Measurements from ENCODE around the gene CDH22.

The CDH22 gene

DNA sequence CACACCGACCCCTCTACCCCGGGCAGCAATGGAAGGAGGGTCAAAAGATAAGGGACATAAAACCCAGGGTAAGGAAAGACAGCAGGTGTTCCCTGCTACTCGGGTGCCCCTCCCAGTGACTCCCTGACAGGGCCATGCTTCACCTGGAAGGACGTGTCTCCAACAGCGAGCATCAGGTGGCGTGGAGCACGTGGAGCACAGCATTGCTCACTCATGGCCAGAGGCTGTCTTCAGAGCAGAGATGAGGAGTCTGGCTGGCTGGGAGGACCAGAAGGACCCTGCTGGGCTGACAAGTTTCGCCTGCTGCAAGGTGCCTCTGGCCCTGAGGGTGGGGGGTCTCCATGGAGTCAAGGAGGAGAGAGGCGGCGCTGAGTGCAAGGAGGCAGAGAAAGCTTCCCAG is 15.3 kb upstream of the CDH22 start:
- DNase-seq (ENCODE audit: low read depth) = no peak

DNA sequence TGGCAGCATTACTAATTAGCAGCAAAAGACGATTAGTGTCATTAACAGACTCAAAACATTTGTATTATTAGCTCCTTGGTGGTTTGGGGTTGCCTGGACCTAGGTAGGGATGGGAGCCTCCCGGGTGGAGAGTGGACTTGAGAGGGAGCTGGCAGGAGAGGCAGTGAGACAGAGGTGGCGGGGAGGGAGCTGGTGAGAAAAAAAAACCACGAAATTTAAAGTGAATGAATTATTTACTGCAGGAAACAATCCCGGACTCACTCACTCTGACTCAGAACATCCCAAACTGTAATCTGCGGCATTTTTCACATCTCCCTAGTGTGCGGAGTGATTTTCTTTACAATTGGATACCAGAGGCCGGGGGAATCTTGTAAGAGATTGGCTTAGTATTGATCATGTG is 14.3 kb upstream of the CDH22 start:
- no peak for DNase-seq (ENCODE audit: low read depth)

DNA sequence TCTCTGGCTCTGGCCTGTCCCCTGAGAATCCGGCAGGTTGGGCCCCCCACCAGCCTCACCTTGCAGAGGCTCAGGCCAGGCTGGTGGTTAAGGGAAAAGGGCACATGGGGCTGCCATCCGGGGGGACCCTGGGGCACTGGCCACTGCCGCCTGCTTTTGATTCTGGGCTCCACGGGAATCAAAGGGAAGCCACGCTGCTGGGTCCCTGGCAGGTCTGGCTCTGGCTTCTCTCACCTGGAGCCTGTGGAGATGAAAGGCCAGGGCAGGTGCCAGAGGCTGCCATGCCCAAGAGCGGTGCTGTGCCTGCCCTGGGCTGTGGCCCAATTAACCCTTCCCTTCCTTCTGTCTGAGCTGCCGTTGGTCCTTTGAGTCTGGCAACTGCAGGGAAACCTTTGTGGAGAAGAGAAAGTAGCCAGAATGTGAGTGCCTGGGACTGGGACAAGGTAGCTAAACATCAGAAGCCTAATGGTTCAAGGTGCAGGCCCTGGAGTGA is 9.4 kb upstream of the CDH22 start:
- no peak for DNase-seq (ENCODE audit: low read depth)

DNA sequence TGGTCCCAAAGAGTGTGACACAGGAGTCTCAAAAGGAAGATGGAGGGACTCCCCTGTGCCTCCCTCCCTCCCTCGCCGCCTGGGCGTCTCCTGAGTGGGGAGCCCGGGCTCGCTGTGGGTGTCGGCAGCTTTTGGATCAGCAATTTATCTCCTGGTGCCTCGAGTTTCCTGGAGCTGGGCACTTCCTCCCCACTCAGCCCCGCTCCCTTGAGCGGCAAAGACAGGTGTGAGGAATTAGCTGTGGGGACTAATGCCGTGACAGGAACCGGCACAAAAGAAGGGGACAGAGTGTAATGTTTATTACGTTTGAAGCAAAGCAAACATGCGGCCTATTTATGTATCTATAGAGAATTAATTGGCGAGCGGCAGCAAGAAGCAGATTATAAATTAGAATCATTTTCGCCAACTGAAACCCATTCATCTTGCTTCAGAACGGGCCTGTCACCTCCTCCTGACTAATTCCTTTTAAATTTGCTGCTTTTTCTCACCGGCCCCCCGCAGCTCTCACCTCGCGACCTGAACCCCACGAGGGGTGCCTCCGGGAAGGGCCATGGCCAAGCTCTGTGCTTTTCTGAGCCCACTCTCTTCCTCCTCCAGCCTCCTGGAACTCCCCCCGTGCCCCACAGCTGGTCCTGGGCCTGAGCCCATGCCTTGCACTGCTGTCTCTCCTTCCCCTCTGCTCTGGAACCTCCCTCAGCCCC is 8.8 kb upstream of the CDH22 start:
- DNase-seq (ENCODE audit: low read depth) = no peak

DNA sequence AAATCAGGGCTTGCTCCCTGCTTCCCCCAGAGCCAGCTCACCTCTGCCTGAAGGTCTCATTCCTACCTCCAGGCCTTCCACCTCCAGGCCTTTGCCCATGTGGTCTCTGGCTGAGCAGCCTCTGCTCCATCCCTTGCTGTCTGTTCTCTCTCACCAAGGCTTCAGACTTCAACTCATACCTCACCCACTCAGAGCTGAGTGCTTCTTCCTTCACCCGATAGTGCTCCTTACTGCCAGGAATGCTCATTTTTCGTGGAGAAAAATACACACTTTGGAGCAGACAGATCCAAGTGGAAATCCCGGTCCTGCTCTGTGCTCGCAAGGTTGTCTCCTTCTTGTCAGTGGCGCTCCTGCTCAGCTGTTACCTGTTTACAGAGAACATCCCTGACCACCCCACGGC is 7.0 kb upstream of the CDH22 start:
- no peak for DNase-seq (ENCODE audit: low read depth)

DNA sequence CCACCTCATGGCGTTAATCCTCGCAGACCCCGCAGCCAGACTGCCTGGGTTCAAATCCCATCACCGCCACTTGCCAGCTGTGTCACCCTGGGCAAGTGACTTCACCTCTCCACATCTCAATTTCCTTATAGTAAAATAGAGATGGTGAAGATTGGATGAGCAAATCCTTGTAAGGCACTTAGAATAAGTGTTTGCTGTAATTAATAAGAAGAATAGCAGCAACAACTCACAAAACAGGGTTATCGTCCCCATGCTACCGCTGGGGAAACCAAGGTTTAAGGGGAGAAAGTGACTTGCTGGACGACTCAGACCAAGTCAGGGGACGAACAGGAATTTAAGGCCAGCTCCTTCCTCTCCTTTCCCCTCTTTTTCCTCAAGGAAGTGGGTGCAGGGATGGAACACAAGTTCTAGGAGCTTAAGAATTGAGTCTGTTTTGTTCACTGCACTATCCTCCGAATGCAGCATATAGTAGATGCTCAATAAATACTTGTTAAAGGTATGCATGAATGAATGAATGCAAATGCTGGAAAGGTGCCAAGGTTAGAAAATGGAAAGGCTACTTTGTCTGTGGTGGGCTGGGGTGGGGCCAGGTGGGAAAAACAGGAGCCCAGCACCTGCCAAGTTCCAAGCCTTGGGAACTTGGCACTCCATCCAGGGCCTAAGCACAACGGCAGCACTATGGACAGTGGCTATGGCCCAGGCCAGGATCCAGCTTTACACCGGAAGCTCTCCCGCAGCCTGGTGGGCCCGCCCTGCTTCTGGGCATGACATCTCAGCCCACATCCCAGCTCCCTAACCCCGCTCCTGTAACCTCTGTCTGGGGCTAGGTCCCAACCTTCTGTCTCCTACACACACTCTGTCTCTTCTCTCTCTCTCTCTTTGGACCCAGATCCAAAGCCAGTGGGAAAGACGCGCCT is 4.9 kb upstream of the CDH22 start:
- no peak for DNase-seq (ENCODE audit: low read depth)

DNA sequence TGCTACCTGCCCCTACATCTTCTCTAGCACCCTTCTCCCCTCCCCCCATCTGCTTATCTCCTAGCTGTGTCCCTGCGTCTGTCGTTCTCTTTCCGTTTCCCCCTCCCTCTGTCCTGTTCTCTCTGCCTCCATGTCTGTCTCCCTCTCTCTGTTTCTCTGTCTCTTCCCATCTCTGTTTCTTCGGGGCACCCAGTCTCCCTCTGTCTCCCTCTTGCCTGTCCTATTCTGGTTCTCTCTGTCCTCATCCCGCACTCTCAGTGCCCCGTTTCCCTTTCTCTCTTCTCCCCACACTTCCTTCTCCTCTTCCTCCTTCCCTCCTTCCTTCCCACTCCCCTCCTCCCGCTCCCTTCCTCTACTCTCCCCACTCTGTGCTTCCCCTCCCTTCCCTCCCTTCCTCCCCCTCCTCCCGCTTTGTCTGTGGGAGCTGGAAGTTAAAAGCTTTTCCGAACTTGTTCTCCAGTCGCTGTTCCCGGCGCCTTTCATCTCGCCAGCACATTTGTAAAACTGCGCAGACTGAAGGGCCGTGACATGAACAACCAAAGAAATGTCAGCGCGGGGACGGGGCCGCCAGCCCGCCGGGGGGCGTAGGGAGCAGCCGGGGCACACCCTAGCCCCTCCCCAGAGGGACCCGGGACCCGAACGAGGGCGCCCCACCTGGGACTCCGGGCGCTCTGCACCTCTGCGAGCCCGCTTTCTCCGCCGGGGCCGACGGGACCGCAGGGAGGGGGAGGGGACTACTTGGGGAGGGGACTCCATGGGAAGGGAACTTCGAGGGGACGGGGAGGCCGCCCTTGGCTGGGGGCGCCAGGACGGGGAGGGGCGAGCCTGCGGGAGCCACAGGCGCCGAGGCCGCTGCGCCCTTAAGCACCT is 4.0 kb upstream of the CDH22 start:
- DNase-seq (ENCODE audit: low read depth) = no peak

DNA sequence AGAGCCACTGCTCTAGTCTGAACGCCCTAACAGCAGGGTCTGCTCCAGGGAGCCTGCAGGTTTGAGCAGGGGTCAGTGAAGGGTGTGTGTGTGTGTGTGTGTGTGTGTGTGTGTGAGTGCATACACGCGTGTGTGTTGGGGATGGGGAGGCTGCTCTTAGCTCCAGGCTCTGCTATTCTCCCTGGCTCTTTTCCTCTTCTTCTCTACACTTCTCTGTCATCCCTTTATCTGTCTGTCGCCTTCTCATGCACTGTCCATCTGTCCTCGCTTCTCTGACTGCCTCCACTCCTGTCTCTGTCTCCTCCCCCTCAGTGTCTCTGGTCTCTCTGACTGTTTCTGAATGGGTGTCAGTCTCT is 3.4 kb upstream of the CDH22 start:
- DNase-seq (ENCODE audit: low read depth) = no peak

DNA sequence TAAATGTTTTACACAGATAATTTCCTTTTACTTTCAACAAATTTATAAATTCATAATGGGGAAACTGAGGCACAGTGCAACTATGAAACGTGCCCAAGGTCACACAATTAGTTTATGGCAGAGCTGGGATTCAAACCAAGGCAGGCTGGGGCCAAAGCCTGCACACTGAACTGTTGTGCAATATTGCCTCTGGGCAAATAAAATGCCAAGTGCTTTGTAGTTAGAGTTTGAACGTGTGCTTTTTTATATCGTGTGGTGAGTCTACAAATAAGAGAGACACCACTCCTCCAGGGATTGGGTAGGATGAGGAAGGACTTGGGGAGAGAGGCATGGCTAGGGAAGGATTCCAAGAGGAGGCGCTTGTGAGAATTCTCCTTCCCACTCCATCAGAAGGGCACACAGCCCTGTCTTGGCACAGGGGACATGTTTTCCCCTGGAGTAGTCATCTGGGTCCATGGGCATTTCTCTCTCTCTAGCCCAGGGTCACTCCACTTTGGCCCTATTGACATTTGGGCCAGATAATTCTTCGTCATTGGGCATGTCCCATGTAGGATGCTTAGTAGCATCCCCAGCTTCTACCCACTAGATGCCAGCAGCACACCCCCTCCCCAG is 2.8 kb upstream of the CDH22 start:
- DNase-seq (ENCODE audit: low read depth) = no peak

DNA sequence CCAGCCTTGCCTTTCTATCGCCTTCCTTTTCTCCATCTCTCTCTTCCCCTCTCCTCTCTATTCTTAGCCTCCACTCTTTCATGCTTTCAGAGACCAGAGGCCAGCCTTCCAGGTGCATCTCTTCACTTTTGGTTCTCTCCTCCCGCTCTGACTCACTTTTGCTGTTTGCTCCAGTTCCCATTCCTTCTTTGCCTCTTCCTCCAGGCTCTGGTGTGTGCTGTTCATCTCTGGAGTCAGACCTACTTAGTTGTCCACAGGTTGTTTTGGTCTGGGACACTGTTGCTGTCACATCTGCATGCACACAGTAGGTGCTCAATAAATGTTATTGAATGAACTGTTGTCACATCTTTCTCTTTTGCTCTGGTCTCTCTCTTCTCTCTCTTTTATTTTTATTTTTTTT is 1.6 kb upstream of the CDH22 start:
- DNase-seq (ENCODE audit: low read depth) = no peak

DNA sequence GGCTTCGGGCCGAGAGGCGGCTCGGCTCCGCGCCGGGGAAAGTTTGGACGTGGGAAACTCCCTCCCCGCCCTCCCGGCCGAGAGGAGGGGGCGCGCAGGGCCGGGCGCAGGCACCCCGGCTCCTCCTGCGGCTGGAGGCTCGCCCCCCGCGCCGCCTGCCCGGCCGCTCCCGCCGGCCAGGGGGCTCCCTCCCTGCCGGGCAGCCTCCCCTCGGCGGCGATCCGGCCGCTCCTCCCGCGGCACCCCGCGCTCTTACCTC is 370 bp downstream of the CDH22 start:
- DNase-seq (ENCODE audit: low read depth) = no peak

DNA sequence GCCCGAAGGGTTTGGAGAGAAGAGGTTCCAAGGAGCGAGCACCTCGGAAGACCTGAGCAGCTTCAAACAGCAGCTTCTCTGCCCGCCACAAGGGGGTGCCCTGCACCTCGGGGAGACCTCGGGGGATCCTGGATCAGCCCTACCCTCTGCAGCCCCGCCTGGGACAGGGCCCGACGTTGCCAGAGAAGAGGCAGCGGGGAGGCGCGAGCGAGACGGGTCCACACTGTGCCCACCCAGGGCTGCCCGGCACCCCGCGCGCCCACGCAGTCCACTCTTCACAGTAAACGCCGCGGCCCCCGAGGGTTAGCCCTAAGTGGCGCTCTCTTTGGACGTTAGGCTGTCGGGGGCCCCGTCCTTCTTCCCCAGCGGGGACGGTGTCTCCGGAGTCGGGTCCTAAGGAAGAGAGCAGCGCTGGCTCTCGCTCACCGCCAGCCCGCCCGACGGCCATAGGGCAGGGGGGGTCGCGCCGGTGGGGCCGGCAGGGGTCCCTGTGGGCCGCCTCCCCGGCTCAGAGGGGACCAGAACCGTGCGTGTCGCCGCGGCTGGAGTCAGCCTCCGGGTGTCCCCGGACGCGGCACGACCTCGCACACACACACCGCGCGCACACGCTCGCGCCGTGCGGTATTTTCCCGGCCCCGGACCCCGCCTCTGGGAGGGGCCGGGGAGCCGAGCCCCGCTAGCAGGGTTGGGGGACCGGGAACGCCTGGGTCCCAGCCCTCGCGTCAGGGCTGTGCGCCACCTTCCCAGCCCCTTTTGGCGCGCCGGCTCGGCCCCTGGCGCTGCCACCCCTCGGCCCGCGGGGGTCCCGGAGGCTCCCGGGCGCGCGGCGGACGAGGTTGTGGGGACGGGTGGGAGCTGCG is 929 bp downstream of the CDH22 start:
- DNase-seq (ENCODE audit: low read depth) = no peak

DNA sequence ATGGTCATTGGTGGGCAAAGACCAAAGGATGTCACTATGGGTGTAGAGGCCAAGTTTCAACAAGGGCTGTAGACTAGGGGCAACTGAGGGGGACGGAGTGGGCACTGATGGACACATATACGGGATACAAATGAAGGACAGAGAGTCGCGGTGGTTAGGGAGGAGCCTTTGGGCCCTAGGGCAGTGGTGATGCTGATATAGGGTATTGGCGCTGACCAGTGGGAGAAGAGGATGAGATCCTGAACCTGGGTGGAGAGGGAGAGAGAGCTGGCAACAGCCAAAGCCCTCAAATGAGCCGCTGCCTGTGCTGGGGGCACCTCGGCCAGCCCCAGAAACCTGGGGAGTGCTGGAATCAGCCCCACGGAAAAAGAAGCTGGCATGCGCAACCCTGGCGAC is 1.6 kb downstream of the CDH22 start:
- no peak for DNase-seq (ENCODE audit: low read depth)

DNA sequence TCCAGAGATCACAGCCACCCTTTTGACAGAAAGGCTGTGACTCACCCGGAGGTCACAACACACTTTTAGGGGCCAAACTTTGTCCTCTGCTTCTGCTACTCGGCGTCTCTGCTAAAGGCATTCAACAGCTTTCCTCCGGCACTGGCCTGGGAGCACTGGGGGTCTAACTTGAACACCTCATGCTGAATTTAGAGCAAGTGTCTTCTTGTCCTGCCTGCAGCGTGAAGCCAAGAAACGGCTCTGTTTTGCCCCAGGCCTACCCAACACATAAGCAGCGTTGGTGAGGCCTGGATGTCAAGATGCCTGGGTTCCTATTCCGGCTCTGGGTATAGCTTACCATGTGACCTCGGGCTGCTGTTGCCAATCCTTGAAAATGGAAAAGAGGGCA is 2.3 kb downstream of the CDH22 start:
- no peak for DNase-seq (ENCODE audit: low read depth)

DNA sequence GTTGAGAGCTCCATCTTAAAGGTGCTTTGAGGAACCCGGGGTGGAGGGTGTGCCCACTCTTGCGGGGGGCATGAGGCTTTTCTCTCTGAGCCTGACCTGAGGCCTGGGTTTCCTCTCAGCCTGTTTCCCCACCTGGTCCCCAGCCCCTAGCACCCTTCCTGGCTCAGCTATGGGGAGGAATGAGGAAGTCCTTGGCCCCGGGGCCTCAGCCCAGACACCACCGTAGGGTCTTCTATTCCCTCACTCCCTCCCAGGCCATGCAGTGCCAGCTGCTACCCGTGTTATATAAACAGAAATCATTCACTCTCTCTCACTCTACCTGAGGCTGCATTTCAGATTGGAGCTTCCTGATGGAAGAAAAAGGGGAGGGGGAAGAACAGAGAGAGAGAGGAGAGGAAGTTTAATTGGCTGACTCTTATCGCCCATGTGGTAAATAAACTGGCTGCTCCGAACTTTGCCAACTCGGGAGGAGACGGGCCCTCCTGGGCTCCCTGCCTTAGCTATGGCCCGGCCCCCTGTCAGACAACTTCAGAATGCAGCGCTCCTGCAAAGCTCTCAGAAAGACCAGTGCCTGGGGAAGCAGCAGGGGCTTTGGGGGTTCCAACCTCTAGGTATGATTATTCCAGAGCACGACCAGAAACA is 2.8 kb downstream of the CDH22 start:
- DNase-seq (ENCODE audit: low read depth) = no peak

DNA sequence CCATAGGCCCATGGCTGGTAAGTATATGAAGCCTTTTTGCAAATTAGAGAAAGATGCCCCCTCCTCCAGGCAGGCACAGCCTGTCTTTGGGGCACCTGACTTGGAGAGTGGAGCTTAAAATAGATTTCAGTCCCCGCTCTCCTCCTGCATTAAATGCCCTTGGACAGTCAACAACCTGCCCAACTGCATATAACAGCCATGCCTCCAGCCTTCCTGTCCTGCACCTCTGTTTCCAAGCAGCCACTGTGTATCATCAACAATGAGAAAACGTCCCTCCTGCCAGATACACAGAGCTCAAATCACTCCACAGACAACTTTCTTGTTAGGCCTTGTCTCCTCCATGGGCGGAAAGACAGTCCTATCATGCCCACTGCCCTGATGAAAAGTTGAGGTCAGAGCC is 3.4 kb downstream of the CDH22 start:
- no peak for DNase-seq (ENCODE audit: low read depth)

DNA sequence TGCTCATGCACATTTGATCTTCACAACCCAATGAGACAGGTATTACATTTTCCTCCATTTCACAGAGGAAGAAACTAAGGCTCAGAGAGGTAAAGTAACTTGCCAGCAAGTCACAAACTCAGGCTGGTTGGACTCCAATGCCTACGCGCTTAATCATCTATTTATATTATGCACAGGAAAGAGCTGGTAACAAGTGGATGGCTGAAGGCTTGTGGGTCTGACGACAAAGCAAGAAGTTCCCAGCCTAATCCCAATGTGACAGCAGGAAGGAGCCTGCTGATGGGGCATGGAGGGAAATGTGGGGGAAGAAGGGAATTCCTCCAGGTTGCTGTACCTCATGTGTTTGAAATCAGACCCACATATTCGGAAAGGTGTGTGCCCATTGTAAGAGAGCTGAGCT is 3.9 kb downstream of the CDH22 start:
- no peak for DNase-seq (ENCODE audit: low read depth)

DNA sequence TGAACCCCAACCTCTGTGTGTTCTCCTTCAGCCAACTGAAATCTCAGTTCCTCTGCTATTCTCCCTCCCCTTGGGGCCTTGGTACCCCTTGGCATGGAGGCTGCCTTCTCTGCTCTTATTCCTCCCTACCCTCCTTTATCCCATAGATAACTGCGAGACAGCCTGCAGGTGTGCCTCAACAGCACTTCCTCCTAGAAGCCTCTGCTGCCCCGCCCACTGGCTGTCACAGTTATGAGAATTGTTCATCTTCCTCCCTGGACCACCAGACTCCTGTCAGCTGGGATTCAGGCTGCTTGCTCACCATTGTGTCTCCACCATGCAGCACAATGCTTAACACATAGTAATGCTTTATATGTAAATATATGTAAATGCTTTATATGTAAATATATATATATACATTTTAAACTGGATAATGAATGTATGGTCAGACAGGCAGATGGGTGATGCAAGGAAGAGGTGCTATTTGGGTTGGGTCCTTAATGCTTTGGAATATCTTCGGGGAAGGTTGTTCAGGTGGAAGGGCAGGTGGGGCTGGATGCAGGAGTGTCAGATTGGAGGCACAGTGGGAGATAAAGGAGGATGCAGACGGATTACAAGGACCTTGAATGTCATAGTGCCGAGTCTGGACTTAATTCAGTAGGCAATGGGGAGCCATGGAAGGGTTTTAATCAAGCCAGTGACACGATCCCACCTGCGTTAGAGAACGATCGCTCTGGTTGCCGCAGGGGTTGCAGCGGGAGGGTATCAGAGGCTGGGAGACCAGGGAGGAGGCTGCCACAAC is 4.9 kb downstream of the CDH22 start:
- DNase-seq (ENCODE audit: low read depth) = no peak

DNA sequence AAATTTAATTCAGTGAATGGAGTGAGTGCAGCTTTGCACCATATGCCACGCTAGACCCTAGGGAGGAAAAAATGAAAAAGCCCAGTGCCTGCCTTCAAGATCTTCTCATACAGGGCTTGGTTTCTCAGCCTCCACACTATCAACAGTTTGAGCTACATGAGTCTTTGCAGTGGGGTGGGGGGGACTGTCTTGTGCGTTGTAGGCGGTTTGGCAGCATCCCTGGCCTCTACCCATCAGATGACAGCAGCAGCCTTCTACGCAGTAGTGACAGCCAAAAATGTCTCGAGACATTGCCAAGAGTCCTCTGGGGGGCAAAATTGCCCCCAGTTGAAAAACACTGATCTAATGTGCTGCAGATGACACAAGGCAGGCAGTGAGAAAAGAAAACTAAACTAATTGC is 6.2 kb downstream of the CDH22 start:
- DNase-seq (ENCODE audit: low read depth) = no peak

DNA sequence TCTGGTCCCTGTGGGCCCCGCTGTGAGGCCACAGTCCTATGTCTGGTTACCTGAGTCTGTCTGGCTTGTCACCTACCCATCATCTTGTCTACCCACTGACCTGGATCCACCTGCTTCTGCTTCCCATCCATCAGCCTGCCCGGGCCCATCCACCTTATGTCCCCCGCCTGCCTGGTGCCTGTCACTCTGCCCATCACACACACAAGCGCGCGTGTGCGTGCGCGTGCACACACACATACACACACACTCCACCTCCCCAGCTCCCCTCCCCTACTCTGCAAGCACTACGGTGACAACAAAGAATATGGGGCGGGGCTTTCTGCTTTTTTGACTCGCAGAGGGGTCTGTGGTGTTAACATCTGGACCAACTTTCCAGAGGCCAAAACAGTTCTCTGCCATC is 8.0 kb downstream of the CDH22 start:
- DNase-seq (ENCODE audit: low read depth) = no peak

All from GM04503 (cell line).